Activated effector memory CD4-positive, alpha-beta T cell treated with anti-CD3 and anti-CD28 coated beads, Interleukin-2, amount 50 U/mL, for 16 hours (primary cell): ENCODE results near the gene C1GALT1C1L.
"Not testable (repeated sequence)": the region's sequence is repeated elsewhere in the genome, so short reads cannot be mapped to it uniquely, and the experiment has no call there.

ENCODE experiments used
- DNase-seq: peaks from one replicate; pipeline ENCODE4 v3.0.0-alpha.2; 2020

Gene C1GALT1C1L

DNA sequence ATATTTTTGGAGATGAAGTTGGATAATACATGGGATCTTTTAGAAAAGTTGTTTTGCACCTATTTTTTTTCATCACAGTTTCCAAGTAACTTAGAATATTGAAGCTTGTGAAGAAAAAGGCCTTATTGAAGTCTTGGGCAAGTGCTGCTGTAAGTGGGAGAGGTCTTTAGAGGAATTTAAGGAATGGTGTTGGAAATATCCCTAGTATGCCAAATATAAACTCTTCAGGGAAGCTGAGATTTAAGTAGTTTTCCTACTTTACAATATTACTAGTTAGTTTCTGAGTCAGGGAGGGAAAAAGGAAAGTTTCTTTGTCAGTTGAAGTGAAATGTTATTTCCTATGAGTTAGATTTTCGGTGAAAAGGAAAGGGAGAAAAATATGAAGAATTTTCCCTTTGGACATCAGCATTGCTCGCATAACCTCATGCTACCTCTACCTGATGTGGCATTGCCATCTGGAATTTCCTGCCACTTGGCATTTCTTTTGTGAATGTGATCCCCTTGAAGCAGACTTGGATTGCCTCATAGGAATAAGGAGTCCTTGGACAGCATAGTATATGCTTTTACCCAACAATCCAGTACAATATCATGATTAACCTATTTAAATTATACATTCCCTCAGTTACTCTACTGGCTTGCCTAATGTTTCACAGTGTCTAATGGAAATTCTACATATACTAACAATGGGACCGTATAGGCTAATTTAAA, 27.1 kb downstream of the C1GALT1C1L start:
- DNase-seq, result no peak

DNA sequence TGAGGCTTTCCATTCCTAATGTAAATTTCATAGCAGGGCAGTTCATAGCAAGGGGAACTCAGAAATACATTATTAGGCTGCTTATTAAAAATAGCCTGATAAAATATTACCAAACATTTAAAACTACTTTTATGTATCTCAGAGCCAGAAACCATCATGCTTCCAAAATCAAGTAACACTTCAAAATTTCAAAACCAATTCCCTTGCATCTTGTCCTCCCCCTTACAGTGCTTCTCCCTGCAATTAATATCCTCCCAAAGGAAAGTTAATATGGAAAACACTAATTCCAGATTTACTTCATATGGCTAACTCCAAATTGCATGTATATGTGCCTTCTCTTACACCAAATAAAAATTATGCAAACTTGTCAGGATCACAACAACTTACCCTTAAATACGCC, 32.5 kb downstream of the C1GALT1C1L start:
- no peak for DNase-seq

DNA sequence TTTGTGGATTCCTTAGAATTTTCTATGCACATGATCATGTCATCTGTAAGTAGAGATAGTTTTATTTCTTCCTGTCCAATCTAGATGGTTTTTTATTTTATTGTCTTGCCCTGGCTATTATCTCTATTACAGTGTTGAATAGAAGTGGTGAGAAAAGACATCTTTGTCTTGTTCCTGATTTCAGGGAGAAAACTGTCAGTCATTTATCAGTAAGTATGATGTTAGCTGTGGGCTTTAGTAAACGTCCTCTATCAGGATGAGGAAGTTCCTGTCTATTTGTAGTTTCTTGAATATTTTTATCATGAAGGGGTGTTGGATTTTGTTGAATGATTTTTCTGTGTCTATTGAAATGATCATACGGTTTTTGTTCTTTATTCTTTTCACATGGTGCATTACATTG, 33.9 kb downstream of the C1GALT1C1L start:
- DNase-seq, result no peak

DNA sequence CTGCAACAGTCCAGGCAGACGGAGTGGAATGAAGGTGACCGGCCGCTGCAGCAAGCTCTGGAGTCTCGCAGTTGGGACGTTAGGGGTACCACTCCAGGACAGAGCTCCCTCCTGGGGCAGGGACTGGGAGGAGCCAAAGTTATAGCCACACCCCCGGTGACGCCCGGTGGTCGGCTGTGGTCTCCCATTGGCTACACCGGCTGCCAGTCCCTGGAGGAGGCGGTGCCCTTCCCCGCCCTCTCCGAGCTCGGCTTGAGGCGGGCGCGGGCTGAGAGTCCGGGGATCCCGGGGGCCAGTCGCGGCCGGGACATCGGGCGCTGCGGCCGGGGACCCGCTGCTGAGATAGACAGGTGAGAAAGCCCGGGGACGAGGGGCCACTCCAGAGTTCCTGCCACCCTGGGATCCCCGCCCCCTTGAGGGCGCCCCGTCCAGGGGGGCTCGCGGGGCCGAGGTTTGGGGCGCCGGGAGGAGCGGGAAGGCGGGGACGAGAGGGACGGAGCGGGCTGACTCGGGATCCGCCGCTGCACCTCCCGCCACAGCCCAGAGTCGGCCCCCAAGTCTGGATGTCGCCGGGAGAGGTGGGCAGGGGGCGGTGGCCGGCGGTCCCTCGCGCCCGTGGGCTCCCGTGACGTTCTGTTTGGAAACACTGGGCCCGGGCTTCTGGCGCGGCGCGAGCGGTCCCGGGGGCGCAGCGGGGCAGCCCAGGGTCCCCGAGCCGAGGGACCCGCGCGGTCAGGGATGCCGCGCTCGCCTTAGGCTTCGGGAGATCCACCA, 39.0 kb downstream of the C1GALT1C1L start, which contains the start of gene PLEKHH2:
Gene PLEKHH2, plus strand, starts transcription at position 231 of the 774 bp plus-strand sequence. CDS start 7,414 bp downstream, outside the sequence.
- peak; percentile 94 for DNase-seq

- DNase-seq, result no peak
These were observed 39.6 kb downstream of the C1GALT1C1L start for GRCh38 chr2:43636621-43637020.

GRCh38 chr2:43636153-43636552, 40.1 kb downstream of the C1GALT1C1L start:
- DNase-seq, result not testable (repeated sequence)

DNA sequence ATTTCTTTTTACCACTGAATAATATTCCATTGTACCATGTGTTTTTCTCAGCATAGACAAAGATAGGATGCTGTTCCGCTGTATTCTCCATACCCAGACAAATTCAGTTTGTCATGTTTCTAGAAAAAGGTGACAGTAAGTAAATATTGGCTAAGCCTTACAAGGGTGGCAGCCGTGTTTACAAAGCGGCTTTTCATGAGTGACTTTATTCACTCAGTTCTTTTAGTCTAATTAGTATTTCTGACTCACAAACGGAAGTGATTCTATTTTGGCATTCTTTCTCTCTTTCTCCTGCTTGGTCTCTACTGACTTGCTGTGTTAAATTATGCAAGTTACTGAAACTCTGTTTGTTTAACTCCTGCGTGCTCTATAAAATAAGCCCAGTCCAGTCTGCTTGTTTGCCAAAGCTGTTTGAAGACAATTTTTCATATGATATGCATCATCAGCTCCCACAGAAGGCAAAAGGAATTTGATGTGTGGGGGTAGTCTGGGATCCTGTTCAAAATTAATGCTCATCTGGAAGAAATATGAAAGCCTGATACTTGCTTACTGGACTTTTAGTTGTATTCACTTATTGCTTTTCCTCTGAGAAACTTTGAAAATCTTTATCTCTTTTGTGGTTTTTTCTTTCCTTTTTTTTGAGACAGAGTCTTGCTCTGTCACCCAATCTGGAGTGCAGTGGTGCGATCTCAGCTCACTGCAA, 41.5 kb downstream of the C1GALT1C1L start:
- no peak for DNase-seq

- DNase-seq, result no peak
These were observed 44.5 kb downstream of the C1GALT1C1L start for GRCh38 chr2:43631618-43632317.
